NCI-H345 treated with DMSO at 0.1 percent for 48 hours (cell line): ENCODE data around the gene RNASE9.
"Not testable (repeated sequence)": the region's sequence is repeated elsewhere in the genome, so short reads cannot be mapped to it uniquely, and the experiment has no call there.

Experiments used
- DNase-seq: peaks from one replicate; lab custom pipeline; 2025; ENCODE audit not compliant: unreplicated experiment; lab: John Stamatoyannopoulos, UW

Gene RNASE9

GRCh38 chr14:20578325-20578724, 17.5 kb upstream of the RNASE9 start:
- DNase-seq = no peak

GRCh38 chr14:20572382-20572990, 11.6 kb upstream of the RNASE9 start:
- DNase-seq = not testable (repeated sequence)

- DNase-seq = not testable (repeated sequence)
Measured at GRCh38 chr14:20570720-20571119, 9.9 kb upstream of the RNASE9 start.

- DNase-seq = not testable (repeated sequence)
Measured at GRCh38 chr14:20569865-20570264, 9.0 kb upstream of the RNASE9 start.

GRCh38 chr14:20569066-20569465, 8.2 kb upstream of the RNASE9 start:
- no peak for DNase-seq

GRCh38 chr14:20568393-20568792, 7.5 kb upstream of the RNASE9 start:
- no peak for DNase-seq

GRCh38 chr14:20567199-20567598, 6.4 kb upstream of the RNASE9 start:
- not testable (repeated sequence) for DNase-seq

- DNase-seq = no peak
Measured at GRCh38 chr14:20564501-20564997, 3.7 kb upstream of the RNASE9 start.

- DNase-seq = no peak
Measured at GRCh38 chr14:20563971-20564370, 3.1 kb upstream of the RNASE9 start.

GRCh38 chr14:20559461-20559904, 1.4 kb downstream of the RNASE9 start:
- no peak for DNase-seq

GRCh38 chr14:20557212-20557542, 3.7 kb downstream of the RNASE9 start:
- no peak for DNase-seq

- no peak for DNase-seq
Measured at GRCh38 chr14:20556500-20557211, 4.2 kb downstream of the RNASE9 start.

GRCh38 chr14:20555845-20556244, 5.0 kb downstream of the RNASE9 start:
- DNase-seq = no peak

GRCh38 chr14:20553024-20553423, 7.8 kb downstream of the RNASE9 start:
- DNase-seq = no peak

- no peak for DNase-seq
Measured at GRCh38 chr14:20551606-20552005, 9.2 kb downstream of the RNASE9 start.

GRCh38 chr14:20550926-20551325, 9.9 kb downstream of the RNASE9 start:
- no peak for DNase-seq

GRCh38 chr14:20548414-20549158, 12.3 kb downstream of the RNASE9 start:
- DNase-seq = no peak

- no peak for DNase-seq
Measured at GRCh38 chr14:20546877-20547276, 14.0 kb downstream of the RNASE9 start.

- DNase-seq = no peak
Measured at GRCh38 chr14:20539906-20540305, 20.9 kb downstream of the RNASE9 start.

GRCh38 chr14:20530771-20531571, 29.9 kb downstream of the RNASE9 start:
- DNase-seq = peak; percentile 28

- no peak for DNase-seq
Measured at GRCh38 chr14:20529806-20530205, 31.0 kb downstream of the RNASE9 start.
